Measurements from ENCODE around the gene GJA3.

Gene GJA3

DNA sequence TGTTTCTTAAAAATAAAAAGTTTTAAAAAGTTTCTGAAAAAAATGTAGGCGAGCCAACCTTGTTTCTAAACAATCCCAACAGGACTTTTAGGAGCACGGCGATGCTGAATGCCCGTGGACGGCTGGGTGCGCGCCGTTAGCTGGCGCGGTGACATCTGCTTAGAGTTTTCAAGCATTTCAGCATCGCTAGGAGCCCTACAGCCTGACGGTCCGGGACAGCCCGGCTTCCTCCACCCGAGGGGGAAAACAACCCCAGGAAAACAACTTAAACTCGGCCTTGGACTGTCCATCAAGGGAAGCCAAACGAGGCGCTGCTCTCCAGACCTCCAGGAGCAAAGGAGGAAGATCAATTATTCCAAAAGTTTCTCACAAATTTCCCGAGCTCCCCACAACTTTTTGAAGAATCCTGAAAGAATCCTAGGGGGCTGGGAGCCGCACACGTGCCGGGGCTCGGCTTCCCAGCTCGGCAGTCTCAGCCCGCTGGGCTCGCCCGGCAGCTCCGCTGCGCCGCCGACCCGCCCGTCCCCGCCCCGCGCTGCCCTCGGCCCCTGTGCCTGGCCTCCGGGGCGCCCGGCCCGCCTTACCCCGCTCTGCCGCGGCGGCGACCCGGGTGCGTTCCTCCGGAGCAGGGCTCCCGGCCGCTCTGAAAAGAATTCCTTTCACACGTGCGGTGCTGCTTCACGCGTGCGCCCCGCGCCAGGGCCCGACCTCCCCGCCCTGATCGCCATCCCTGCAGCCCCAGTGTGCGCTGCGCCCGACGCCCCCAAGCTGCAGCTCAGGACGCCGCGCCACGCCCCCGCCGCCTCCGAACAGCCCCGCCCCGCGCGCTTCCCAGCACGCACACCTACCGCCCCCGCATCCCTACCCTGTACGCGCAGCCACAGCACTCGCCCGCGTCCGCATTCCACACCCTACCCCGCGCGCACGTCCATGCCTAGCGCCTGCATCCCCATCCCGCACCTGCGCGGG, at the start of gene GJA3:
Gene GJA3 (minus strand): TSS at position 747 of the 969 bp plus-strand sequence. CDS start 17,764 bp downstream, outside the sequence.
- FAIRE-seq = peak; percentile 36
- DNase-seq (ENCODE audit: extremely low spot score, insufficient read length, low read depth) = no peak

DNA sequence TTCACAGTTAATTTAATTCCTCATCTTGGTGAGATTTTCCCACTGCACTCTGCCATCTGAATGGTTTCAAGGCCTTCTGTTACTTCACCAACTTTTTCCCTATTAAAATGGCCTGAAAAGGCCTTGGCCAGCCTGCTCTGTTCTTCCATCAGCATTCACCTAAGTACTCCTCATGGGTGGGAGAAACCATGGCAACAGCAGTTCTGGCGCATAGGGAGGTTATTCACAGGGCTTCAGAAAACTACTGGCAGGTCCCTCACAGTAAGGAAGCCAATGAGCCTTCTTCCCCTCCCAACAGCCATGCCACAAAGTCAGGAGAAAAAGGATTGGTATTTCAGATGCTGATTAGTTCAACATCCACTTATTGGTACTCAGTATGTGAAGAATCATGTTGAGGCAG, 49.1 kb upstream of the GJA3 start:
- DNase-seq (ENCODE audit: extremely low spot score, insufficient read length, low read depth) (no peak), FAIRE-seq (no peak)

DNA sequence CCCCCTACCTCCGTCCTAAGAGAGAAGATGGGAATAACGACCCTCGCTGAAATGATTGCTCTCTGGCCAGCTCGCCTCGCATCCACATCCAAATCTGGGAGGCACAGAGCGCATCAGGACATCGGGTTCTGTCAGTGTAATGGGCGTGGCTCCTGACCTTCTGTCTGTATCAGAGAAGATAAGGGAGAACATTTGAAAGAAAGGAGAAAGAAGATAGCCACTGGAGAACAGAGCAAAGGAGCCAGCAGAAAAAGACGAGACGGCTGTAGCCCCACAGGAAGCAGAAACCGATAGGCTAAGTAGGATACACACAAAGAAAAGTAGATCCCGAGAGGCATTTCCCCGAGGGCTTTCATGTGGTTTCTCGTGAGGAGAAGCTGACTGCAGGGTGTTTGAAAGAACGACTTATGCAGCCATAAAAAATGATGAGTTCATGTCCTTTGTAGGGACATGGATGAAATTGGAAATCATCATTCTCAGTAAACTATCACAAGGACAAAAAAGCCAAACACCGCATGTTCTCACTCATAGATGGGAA, 45.9 kb upstream of the GJA3 start:
- DNase-seq (ENCODE audit: extremely low spot score, insufficient read length, low read depth) (no peak), FAIRE-seq (no peak)

DNA sequence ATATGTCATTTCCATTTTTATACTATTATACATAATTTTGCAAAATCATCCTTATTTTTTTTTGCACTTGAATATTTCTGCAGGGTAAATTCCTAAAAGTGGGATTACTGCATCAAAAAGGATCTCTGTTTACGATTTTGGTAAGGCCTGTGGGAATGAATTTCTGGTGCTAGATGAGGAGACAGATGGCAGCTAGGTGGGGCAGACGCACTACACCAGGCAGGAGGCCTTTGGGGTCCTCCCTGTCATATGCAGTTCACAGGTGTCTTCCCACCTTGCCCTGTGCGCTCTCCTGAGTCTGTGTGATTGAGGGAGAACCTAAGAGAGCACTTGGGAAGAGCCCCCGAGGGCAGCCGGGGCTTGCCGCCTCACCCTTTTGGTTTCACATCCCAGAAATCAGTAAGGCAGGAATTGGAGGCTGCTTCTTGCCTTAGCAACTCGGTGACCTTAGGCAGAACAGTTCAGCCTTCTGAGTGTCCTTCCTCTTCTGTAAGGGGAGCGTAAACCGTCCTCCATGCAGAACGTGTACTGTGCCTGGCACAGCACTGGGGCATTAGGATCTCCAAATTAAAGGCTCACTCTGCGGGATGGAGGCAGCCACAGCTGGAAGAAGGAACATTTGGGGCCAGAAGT, 45.3 kb upstream of the GJA3 start:
- FAIRE-seq (no peak), DNase-seq (ENCODE audit: extremely low spot score, insufficient read length, low read depth) (no peak)

DNA sequence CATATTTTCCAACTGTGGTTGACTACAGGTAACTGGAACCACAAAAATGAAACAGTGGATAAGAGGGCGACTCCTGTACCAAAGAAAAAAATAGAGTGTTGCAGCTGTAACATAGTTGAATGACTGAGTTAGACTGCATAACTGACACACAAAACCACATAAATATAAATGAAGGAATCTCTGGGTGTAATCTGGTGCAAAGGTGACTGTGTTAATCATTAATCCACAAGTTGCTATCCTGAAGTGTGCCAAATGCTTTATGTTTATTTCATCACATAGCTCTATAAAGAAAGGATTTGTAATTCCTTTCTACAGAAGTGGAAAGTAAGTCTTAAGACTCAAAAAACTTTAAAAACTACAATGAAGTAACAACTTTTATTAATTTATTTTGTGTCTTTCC, 37.9 kb upstream of the GJA3 start:
- FAIRE-seq (no peak), DNase-seq (ENCODE audit: extremely low spot score, insufficient read length, low read depth) (no peak)

DNA sequence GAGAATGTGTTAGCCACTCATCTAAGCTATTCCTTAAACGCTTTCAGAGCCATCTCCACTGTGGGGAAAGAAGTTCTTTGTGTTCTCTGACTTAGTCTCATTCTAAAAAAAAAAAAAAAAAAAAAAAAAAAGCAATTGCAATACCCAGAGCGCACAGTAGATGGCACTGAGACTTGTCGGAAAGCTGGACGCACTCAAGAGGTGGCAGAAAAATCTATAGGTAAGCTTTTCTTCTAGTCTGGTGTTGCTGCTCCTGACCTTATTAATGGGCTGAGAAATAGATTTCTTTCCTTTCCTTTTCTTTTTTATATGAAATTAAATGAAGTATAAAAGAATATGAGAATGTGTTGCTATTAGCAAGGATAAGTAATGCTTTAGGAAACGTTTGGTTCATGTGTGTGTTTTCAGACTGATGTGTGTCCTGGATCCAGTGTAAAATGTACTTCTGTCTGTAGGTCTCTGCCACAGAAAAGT, 36.5 kb upstream of the GJA3 start:
- DNase-seq (ENCODE audit: extremely low spot score, insufficient read length, low read depth) = no peak
- FAIRE-seq = peak; percentile 80

DNA sequence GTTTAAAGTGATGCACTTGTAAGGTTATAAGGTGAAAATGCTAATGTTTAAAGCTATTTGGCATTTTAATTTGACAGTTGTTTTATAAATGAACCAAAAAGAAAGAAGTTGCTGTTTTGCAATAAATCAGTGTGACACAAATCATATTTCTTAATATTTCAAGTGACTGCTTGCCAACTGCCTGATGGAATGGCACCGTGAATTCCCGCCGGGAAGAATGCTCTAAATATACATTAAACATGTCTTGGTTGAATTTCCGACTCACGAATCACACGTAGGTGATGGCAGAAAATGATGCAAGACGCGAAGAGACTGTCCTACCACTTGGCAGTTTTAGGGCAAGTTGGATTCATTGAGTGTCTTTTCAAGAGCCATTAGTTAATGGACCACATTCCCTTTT, 34.9 kb upstream of the GJA3 start:
- no peak for FAIRE-seq

DNA sequence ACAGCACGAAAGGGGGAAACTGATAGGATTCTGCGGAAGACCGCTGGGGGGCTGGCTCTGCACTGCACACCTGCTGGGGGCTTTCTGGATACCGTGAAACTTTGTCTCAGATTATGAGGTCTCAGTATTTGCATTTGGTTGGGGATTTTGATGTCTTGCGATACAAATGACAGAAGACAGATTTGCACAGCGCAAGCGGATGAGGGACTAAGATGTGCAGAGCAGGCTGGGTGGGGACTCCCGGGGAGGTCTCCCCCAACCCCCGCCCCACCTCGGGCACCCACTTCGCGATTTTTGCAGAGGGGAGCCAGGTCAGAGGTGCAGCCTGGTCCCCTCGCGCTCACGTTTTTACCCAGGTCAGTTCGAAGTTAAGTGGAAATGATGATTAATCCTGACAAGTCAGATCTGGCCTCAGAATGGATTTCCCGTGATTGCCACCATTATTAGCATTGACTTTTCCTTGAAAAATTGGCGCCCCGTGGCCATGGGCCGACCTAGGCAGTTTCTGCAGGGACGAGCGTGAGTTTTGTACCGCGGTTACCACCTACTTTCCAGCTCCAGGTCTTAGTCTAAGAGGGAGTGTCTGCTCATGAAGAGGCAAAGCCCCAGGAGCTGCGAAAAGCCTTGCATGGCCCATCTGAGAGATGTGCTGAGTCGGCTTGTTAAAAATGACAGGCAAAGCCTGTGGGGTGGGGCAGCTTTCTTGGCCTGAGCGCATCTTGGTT, 33.2 kb upstream of the GJA3 start:
- peak; percentile 66 for FAIRE-seq
- DNase-seq (ENCODE audit: extremely low spot score, insufficient read length, low read depth) = no peak

More for the DNA sequence above, 34.9 kb upstream of the GJA3 start:
- DNase-seq (ENCODE audit: extremely low spot score, insufficient read length, low read depth) = no peak

DNA sequence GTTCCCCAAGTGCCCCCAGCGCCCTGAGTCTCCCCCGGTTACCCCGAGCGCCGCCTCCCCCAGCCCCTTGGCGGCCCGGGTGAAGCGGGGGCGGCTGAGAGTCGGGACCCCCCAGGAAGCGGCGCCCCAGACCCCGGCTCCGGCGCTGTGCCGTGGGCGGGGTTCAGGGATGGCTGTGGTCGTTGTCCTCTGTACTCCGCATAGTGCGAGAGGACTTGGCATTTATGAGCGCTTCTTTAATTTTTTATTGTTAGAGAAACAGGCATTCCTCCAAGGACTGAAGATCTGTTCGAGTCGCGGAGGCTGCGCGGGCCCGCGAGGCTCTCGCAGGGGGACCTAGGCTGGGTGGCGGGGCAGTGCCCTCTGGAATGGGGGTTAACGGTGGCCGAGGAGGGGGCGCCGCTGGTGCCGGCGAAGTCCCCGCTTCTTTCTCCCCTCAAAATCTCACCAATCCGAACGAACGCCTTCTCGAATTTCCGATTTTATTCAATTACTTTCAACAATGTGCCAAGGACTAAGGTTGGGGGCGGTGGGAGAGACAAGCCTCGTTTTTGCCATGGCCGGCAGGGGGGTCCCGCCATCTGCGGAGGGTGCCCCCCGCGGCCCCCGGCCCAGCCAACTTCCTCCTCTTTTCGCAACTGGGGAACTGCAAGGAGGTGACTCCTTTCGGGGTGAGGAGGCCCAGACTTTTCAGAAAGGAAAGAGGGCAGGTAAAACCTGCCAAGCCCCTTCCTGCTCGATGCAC, 32.5 kb upstream of the GJA3 start:
- DNase-seq (ENCODE audit: extremely low spot score, insufficient read length, low read depth) = no peak
- FAIRE-seq = no peak

DNA sequence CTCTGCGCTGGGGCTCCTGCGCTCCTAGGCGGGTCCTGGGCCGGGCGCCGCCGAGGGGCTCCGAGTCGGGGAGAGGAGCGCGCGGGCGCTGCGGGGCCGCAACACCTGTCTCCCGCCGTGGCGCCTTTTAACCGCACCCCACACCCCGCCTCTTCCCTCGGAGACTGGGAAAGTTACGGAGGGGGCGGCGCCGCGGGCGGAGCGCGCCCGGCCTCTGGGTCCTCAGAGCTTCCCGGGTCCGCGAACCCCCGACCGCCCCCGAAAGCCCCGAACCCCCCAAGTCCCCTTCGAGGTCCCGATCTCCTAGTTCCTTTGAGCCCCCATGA, 31.9 kb upstream of the GJA3 start, which contains the start of gene GJB2:
Gene GJB2 (minus strand): TSS at position 103 of the 326 bp plus-strand sequence. CDS start 3,357 bp downstream, outside the sequence.
- DNase-seq (ENCODE audit: extremely low spot score, insufficient read length, low read depth) = no peak
- no peak for FAIRE-seq

DNA sequence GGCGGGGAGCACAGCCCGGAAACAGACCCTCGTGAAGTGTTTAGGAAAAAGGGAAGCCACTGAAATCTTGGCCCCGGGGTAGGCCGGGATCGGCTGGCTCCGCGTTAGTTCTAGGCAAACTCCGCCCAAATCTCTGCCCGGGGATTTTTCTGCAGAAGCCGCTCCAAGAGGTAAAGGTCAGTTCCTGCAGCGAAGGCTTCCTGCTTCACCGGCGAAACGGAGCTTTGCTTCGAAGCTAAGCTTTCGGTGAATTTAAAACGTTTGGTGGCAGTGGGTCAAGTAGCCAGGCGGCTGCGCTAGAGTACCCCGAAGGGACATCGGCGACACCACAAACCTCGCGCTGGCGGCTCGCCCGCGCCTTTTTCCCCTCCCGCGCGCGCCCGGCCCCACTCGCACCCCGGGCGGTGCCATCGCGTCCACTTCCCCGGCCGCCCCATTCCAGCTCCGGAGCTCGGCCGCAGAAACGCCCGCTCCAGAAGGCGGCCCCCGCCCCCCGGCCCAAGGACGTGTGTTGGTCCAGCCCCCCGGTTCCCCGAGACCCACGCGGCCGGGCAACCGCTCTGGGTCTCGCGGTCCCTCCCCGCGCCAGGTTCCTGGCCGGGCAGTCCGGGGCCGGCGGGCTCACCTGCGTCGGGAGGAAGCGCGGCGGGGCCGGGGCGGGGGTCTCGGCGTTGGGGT, 31.4 kb upstream of the GJA3 start:
- no peak for DNase-seq (ENCODE audit: extremely low spot score, insufficient read length, low read depth)
- no peak for FAIRE-seq

DNA sequence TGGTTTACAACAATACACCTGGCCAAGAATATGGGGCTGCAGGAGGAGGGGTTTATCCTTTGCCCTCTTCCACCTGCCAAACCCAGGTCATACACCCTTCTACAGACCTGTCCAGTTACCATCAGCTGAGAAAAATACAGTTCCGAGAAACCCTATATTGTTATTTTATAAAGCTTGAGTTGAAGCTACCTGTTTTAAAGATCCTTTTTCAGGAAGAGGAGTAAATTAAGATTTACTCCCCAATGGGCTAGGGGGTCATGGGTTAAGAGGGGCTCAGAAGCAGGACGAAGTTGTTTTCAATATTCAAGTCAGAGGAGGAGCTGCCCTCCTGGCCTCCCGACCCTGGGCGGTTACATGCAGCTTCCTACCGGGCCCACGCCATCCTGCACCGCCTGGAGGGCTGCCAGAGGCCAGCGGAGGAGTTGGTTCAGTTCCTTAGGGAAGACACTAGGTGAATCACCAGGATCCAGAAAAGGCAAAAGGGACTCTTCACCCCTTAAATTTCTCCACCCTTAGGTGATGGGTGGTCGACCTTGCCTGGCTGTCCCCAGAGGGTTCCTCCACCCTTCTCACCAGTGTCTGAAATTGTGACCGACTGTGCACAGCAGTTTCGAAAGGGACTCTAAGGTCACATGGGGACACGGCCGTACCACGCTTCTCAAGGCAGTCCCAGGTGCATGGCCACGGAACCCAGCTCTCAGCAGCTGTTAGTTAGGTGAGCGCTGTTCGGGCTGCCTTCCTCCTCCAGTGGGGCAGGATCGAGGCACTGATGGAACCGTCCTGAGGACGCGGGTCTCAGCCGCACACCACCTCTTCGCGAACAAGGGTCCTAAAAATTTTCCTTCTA, 30.7 kb upstream of the GJA3 start:
- FAIRE-seq = no peak
- DNase-seq (ENCODE audit: extremely low spot score, insufficient read length, low read depth) = no peak

DNA sequence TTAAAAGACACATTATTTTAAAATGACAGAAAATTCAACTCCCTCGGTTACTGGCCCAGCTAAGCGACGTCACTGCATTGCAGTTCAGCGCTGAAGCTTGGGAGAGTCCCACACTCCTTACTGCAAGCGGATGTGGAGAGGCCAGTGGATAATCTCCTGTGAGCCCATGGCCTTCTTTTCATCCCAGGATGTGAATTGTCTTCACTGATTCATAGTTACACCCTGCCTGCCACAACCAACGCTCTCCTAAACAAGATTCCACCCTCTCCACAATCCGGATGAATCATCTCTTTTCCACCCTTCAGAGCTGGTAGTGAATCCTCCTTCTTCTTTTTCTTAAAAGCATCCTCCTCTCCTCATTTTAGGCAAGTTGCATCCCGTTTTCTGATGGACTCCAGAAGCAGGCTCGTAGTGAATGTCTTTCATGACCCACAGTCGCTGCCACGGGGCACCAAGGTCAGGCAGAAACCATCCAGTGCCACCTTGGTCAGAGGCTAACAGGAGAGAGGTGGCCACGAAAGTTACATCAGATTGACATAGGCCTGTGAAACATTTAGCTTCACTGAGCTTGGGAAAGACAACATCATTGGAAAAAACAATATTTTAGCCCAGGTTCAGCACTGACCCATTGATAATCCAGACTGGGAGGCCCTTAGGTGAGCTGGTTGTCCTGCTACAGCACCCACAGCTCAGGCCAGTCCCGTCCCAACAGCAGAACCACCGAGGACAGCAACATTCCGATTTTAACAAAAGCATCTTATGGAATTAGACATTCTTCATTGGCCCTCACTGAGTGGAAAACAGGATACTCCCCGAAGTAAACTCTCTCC, 29.8 kb upstream of the GJA3 start:
- FAIRE-seq = no peak
- no peak for DNase-seq (ENCODE audit: extremely low spot score, insufficient read length, low read depth)

DNA sequence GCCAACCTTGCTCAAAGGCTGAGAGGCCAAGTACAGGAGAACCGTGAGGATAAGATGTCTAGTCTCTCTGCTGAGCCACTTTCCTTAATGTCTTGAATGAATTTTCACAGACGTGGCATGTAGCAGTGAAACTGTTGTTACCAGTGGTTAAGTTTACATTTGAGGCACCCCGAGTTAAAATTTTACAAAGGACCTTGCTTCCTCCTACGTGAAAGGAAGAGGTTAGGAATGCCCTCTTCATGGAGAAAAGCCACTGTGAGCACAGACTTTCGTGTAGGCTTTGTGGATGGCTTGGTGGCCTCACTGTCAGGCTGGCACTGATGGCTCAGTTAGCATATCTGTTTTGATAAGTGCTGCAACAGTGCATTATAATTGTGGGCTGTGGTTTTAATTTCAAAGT, 29.2 kb upstream of the GJA3 start:
- FAIRE-seq = peak; percentile 33
- DNase-seq (ENCODE audit: extremely low spot score, insufficient read length, low read depth) = no peak

DNA sequence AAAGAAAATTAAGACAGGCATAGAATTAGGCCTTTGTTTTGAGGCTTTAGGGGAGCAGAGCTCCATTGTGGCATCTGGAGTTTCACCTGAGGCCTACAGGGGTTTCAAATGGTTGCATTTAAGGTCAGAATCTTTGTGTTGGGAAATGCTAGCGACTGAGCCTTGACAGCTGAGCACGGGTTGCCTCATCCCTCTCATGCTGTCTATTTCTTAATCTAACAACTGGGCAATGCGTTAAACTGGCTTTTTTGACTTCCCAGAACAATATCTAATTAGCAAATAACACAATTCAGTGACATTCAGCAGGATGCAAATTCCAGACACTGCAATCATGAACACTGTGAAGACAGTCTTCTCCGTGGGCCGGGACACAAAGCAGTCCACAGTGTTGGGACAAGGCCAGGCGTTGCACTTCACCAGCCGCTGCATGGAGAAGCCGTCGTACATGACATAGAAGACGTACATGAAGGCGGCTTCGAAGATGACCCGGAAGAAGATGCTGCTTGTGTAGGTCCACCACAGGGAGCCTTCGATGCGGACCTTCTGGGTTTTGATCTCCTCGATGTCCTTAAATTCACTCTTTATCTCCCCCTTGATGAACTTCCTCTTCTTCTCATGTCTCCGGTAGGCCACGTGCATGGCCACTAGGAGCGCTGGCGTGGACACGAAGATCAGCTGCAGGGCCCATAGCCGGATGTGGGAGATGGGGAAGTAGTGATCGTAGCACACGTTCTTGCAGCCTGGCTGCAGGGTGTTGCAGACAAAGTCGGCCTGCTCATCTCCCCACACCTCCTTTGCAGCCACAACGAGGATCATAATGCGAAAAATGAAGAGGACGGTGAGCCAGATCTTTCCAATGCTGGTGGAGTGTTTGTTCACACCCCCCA, 28.1 kb upstream of the GJA3 start:
- no peak for DNase-seq (ENCODE audit: extremely low spot score, insufficient read length, low read depth)

DNA sequence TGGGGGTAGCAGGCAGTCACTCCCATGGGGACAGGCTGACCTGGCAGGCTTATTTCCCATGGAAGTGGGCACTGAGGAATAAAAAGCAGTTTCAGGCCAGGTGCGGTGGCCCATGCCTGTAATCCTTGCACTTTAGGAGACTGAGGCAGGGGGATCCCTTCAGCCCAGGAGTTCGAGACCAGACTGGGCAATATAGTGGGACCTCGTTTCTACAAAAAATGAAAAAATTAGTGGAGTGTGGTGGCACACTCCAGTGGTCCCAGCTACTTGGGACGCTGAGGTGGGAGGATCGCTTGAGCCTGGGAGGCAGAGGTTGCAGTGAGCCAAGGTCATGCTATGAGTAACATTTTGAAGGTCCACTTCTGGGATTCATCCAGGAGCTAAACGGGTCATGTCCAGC, 25.9 kb upstream of the GJA3 start:
- FAIRE-seq = no peak

More for the DNA sequence above, 28.1 kb upstream of the GJA3 start:
- FAIRE-seq = no peak

More for the DNA sequence above, 25.9 kb upstream of the GJA3 start:
- no peak for DNase-seq (ENCODE audit: extremely low spot score, insufficient read length, low read depth)

All from GM18507 (cell line).